Stimulated activated naive CD8-positive, alpha-beta T cell treated with anti-CD3 and anti-CD28 coated beads, Interleukin-15, Interleukin-2, amounts not matched to agents 100 ng/mL and 50 ng/mL, for 24 hours (primary cell): Measurements from ENCODE around the gene CEP128.

Experiments
- H3K27ac Mint-ChIP-seq: one replicate; pipeline ENCODE4 v1.8.0; 2021; ENCODE audit warnings: mild to moderate bottlenecking, mixed read lengths
- H3K27me3 Mint-ChIP-seq: one replicate; pipeline ENCODE4 v1.8.0; 2021; ENCODE audit warnings: mixed read lengths
- H3K36me3 Mint-ChIP-seq: one replicate; pipeline ENCODE4 v1.8.0; 2021; ENCODE audit warnings: low read depth, mixed read lengths
- H3K4me1 Mint-ChIP-seq: one replicate; pipeline ENCODE4 v1.8.0; 2021; ENCODE audit warnings: low read depth, mixed read lengths
- H3K4me3 Mint-ChIP-seq: one replicate; pipeline ENCODE4 v1.8.0; 2021; ENCODE audit warnings: mild to moderate bottlenecking, mixed read lengths
- H3K9me3 Mint-ChIP-seq: one replicate; pipeline ENCODE4 v1.8.0; 2021; ENCODE audit warnings: mixed read lengths

CEP128 gene

GRCh38 chr14:80941241-80942185 lies at the start of gene CEP128:
Gene CEP128 (minus strand): TSS chr14:80941738.
- peaks cover 44% of the 10 kb centered on the region for H3K4me1 Mint-ChIP-seq

DNA sequence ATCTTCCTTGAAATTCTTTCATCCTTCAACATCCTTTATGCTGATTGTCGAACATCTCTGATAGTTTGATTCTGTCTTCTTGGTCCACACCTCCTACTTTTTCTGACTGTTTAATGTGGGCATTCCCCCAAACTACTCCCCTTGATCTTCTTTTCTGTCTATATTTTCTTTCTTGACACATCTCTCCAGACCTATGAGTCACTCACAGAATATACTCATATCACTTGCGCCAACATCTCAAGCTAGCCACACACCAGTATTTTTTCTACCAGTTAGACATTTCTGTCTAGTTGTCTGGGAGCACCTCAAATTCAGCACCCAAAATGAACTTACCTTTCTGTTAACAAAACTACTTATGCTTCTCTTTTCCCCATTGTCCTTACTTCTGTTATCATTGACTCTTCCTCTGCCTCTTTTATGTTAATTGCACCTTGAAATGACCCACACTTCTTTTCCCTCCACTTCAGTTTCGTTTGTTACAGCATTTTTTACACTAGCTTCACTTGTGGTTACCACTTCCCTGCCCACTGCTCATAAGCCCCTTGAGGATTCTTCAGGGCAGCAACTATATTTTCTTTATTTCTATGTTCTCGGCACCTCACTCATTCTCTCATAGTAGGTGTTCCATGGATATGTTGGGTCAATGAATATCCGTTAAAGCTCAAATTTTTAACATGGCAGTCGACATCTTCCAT lies 47.3 kb upstream of the CEP128 start:
- Mint-ChIP-seq H3K4me1 (no peaks in the 10 kb centered on the region), H3K9me3 (no peaks in the 10 kb centered on the region), H3K36me3 (no peaks in the 10 kb centered on the region), H3K4me3 (no peak overlapping the region), H3K27ac (no peak overlapping the region), H3K27me3 (peaks cover 4% of the 10 kb centered on the region)

More at GRCh38 chr14:80941241-80942185, at the start of gene CEP128:
- peak within 1 kb of the TSS; percentile 92 for H3K4me3 Mint-ChIP-seq
- peaks cover 3% of the 10 kb centered on the region for H3K36me3 Mint-ChIP-seq
- H3K27me3 Mint-ChIP-seq, result no peaks in the 10 kb centered on the region
- H3K27ac Mint-ChIP-seq, result peak within 1 kb of the TSS; percentile 99
- peaks cover 3% of the 10 kb centered on the region for H3K9me3 Mint-ChIP-seq

DNA sequence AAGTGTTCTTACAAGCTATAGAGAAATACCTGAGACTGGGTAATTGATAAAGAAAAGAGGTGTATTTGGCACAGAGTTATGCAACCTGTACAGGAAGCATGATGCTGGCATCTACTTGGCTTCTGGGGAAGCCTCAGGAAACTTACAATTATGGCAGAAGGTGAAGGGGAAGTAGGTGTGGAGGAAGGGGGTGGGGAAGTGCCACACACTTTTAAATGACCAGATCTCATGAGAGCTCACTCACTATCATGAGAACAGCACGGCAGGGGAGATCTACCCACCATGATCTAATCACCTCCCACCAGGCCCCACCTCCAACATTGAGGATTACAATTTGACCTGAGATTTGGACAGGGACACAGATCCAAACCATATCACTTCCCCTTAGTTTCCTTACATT lies 46.7 kb upstream of the CEP128 start:
- no peaks in the 10 kb centered on the region for H3K9me3 Mint-ChIP-seq
- no peak overlapping the region for H3K27ac Mint-ChIP-seq
- no peaks in the 10 kb centered on the region for H3K36me3 Mint-ChIP-seq
- H3K4me1 Mint-ChIP-seq, result no peaks in the 10 kb centered on the region
- H3K27me3 Mint-ChIP-seq, result peaks cover 4% of the 10 kb centered on the region
- H3K4me3 Mint-ChIP-seq, result no peak overlapping the region

DNA sequence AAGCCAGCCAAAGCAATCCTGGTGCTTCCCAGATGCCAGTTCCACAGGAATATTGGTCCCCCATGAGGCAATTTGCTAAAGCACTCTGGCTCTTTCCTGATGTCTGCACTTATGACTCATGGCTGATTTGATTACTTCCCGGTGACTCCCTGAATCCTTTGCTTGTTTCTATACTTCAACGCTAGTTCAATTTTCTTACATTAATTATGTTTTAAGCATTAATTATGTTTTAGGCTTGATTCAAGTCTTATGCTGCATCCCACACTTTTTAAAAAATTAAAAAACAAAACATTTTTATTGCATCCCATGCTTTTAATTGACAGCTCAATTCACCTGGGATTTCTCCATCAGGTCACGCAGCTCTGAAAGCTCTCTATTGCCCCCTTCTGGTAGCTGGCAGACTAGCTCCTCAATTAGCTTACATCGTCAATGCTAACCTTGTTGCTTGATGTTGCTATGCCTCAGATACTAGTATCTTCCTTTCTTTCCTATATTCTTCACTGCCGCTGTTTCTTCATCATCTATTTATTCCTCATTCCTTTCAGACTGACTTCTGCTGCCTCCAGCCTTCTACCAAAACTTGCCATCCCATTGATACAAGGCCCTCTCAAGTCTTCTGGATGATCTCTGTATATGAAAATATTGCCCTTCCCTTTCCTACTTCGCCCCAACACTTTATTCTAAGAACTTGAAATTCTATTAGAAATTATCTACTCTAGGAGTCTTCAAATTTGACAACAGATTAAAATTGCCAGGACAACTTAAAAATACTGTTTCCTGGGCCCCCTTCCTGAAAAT lies 45.9 kb upstream of the CEP128 start:
- no peaks in the 10 kb centered on the region for H3K4me1 Mint-ChIP-seq
- H3K36me3 Mint-ChIP-seq, result no peaks in the 10 kb centered on the region
- H3K9me3 Mint-ChIP-seq, result no peaks in the 10 kb centered on the region
- H3K27me3 Mint-ChIP-seq, result peaks cover 4% of the 10 kb centered on the region
- H3K27ac Mint-ChIP-seq, result no peak overlapping the region
- H3K4me3 Mint-ChIP-seq, result no peak overlapping the region

DNA sequence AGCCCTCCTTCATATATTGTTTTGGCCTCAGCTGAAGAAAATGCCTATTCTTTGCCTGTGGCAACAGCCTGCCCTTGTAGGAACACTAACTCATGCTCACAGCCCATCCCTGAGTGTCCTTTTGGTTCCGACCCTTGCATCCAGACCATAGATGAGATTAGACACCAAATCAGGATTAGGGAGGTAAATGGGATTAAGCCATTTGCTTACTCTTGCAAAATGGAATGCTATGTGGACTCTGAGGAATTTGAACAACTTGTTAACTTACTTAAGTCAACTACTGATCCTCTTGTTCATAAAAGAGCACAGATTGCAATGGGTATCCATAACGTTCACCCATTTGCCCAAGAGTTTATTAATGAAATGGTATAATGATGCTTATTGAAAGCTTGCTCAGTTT lies 41.2 kb upstream of the CEP128 start:
- Mint-ChIP-seq H3K27ac (no peak overlapping the region), H3K27me3 (peaks cover 4% of the 10 kb centered on the region), H3K4me3 (no peak overlapping the region), H3K4me1 (peaks cover 10% of the 10 kb centered on the region), H3K9me3 (no peaks in the 10 kb centered on the region), H3K36me3 (no peaks in the 10 kb centered on the region)

DNA sequence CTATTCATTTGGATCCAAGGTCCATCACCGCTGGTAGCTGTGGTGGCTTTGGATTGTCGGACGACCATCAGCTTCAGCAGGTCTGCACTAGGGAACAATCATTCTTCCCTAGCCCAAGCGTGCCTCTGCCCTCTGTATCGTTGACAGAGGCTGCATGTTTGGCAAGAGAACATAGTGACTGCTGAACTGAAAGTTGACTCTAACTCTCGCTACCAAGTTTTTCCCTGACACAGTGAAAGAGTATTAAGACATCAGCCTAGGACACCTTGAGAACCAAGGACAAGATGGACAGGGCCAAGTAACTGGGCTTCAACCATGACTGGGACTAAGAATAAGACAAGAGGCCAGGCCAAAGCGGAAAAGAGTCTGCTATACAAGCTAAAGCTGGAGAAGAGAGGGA lies 40.1 kb upstream of the CEP128 start:
- no peaks in the 10 kb centered on the region for H3K36me3 Mint-ChIP-seq
- H3K4me1 Mint-ChIP-seq, result peaks cover 10% of the 10 kb centered on the region
- H3K27me3 Mint-ChIP-seq, result peaks cover 4% of the 10 kb centered on the region
- H3K9me3 Mint-ChIP-seq, result no peaks in the 10 kb centered on the region
- no peak overlapping the region for H3K27ac Mint-ChIP-seq
- no peak overlapping the region for H3K4me3 Mint-ChIP-seq

- H3K36me3 Mint-ChIP-seq, result no peaks in the 10 kb centered on the region
- no peak overlapping the region for H3K27ac Mint-ChIP-seq
- no peak overlapping the region for H3K4me3 Mint-ChIP-seq
- H3K27me3 Mint-ChIP-seq, result peaks cover 7% of the 10 kb centered on the region
- H3K4me1 Mint-ChIP-seq, result peaks cover 10% of the 10 kb centered on the region
- H3K9me3 Mint-ChIP-seq, result no peaks in the 10 kb centered on the region
These were observed 39.6 kb upstream of the CEP128 start for GRCh38 chr14:80981156-80981555.

DNA sequence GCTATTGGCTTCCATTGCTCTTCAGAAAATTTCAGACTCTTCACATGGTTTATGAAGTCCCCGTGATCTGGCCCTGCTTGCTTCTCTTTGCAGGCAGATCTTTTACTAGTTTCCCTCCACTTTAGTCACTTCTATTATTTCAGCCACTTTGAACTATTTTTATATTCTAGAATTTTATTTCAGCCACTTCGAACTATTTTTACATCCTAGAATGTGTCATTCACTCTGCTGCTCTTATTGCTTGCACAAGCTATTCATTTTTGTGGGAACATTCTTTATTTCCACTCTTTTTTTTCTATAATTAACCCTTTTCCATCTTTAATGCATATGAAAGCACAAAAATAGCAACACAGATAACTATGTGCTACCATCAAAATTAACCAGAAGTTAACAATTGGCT lies 38.4 kb upstream of the CEP128 start:
- peaks cover 3% of the 10 kb centered on the region for H3K27me3 Mint-ChIP-seq
- H3K36me3 Mint-ChIP-seq, result no peaks in the 10 kb centered on the region
- no peak overlapping the region for H3K4me3 Mint-ChIP-seq
- peaks cover 10% of the 10 kb centered on the region for H3K4me1 Mint-ChIP-seq
- no peak overlapping the region for H3K27ac Mint-ChIP-seq
- H3K9me3 Mint-ChIP-seq, result no peaks in the 10 kb centered on the region

- Mint-ChIP-seq H3K36me3 (no peaks in the 10 kb centered on the region), H3K27me3 (peaks cover 3% of the 10 kb centered on the region), H3K4me1 (peaks cover 10% of the 10 kb centered on the region), H3K27ac (no peak overlapping the region), H3K4me3 (no peak overlapping the region), H3K9me3 (no peaks in the 10 kb centered on the region)
These were observed 36.9 kb upstream of the CEP128 start for GRCh38 chr14:80978403-80978802.

- peaks cover 10% of the 10 kb centered on the region for H3K4me1 Mint-ChIP-seq
- H3K27ac Mint-ChIP-seq, result no peak overlapping the region
- no peaks in the 10 kb centered on the region for H3K9me3 Mint-ChIP-seq
- no peak overlapping the region for H3K4me3 Mint-ChIP-seq
- H3K27me3 Mint-ChIP-seq, result peaks cover 3% of the 10 kb centered on the region
- H3K36me3 Mint-ChIP-seq, result no peaks in the 10 kb centered on the region
These were observed 35.7 kb upstream of the CEP128 start for GRCh38 chr14:80977221-80977620.

DNA sequence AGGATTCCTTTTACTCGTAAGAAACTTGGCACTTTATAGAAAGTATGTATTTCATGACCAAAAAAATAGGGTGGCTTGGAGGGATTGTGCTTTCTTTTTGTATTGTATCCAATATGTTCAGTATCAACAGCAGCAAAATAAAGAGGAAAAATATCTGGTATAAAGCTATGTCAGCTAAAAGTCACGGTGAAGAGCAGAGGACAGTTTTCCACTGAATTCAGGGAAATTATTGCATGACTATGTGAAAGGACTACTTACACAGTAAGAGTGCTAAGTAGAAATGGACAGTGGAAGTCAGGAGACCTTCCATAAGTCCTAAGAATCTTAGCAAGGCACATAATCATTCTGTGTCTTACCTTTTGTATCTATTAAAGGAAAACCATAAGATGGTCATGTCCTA lies 33.1 kb upstream of the CEP128 start:
- Mint-ChIP-seq H3K4me3 (no peak overlapping the region), H3K27me3 (peaks cover 3% of the 10 kb centered on the region), H3K4me1 (peaks cover 10% of the 10 kb centered on the region), H3K9me3 (no peaks in the 10 kb centered on the region), H3K27ac (no peak overlapping the region), H3K36me3 (no peaks in the 10 kb centered on the region)

GRCh38 chr14:80973931-80974641 lies 32.5 kb upstream of the CEP128 start:
- Mint-ChIP-seq H3K4me1 (peaks cover 10% of the 10 kb centered on the region), H3K9me3 (no peaks in the 10 kb centered on the region), H3K4me3 (no peak overlapping the region), H3K36me3 (no peaks in the 10 kb centered on the region), H3K27ac (no peak overlapping the region), H3K27me3 (peaks cover 3% of the 10 kb centered on the region)

- no peaks in the 10 kb centered on the region for H3K9me3 Mint-ChIP-seq
These were observed 23.5 kb upstream of the CEP128 start for GRCh38 chr14:80965037-80965436.

GRCh38 chr14:80959496-80959895 lies 18.0 kb upstream of the CEP128 start:
- Mint-ChIP-seq H3K4me1 (peaks cover 50% of the 10 kb centered on the region), H3K36me3 (no peaks in the 10 kb centered on the region), H3K9me3 (no peaks in the 10 kb centered on the region), H3K4me3 (peak overlapping the region; percentile 40), H3K27ac (peak overlapping the region; percentile 74), H3K27me3 (peaks cover 10% of the 10 kb centered on the region)

More at GRCh38 chr14:80965037-80965436, 23.5 kb upstream of the CEP128 start:
- no peak overlapping the region for H3K27ac Mint-ChIP-seq
- no peak overlapping the region for H3K4me3 Mint-ChIP-seq
- H3K36me3 Mint-ChIP-seq, result no peaks in the 10 kb centered on the region
- H3K4me1 Mint-ChIP-seq, result peaks cover 5% of the 10 kb centered on the region
- peaks cover 4% of the 10 kb centered on the region for H3K27me3 Mint-ChIP-seq
